VCaP (cell line): ENCODE results near the gene PDE4D.

Source experiments
- H3K27ac ChIP-seq: fragments of 450-650 bp; 2 replicates; pipeline ENCODE4 v1.5.1; 2017
- CTCF ChIP-seq: fragments of 450-650 bp; conservative IDR thresholded peaks from 2 replicates; pipeline ENCODE4 v1.5.1; 2017; ENCODE audit warnings: mild to moderate bottlenecking, moderate library complexity

The PDE4D gene

GRCh38 chr5:59654691-59655090 lies 238.8 kb downstream of the PDE4D start:
- no peak overlapping the region for H3K27ac ChIP-seq
- TF ChIP-seq CTCF = no peak

GRCh38 chr5:59652449-59652848 lies 241.1 kb downstream of the PDE4D start:
- TF ChIP-seq CTCF = no peak
- no peak overlapping the region for H3K27ac ChIP-seq

GRCh38 chr5:59648949-59649921 lies 244.3 kb downstream of the PDE4D start:
- TF ChIP-seq CTCF = no peak
- no peak overlapping the region for H3K27ac ChIP-seq

- no peak overlapping the region for H3K27ac ChIP-seq
- no peak for TF ChIP-seq CTCF
These were observed 245.3 kb downstream of the PDE4D start for GRCh38 chr5:59648038-59648831.

- no peak overlapping the region for H3K27ac ChIP-seq
- no peak for TF ChIP-seq CTCF
These were observed 248.1 kb downstream of the PDE4D start for GRCh38 chr5:59645380-59645779.

GRCh38 chr5:59640411-59640810 lies 253.1 kb downstream of the PDE4D start:
- TF ChIP-seq CTCF = no peak
- H3K27ac ChIP-seq = peak overlapping the region; percentile 43

GRCh38 chr5:59637884-59638580 lies 255.5 kb downstream of the PDE4D start:
- no peak for TF ChIP-seq CTCF
- H3K27ac ChIP-seq = no peak overlapping the region
